ENCODE results near the gene GRIK3. TPM values are rescaled to one million over a fixed set of nuclear protein-coding genes. Genes with fewer than 3 reads are reported as not detected.

The GRIK3 gene
- total and polyA plus RNA-seq, 2 of the 8 experiments (the other 6 are each of a cell fraction or from before 2014, with no cell fraction given) = 2.1 to 3.4 TPM

GRCh38 chr1:36772647-36773495 is 261.4 kb downstream of the GRIK3 start:
- peak overlapping the region; percentile 36 for H3K4ac ChIP-seq (replicated peaks; ENCODE audit: insufficient read length, low read depth, low read length)
- no peak overlapping the region for H3K56ac ChIP-seq (replicated peaks; ENCODE audit: insufficient read length, low read depth, low read length)
- peak overlapping the region in 1 of 2 experiments; percentile 55; a peak in 3 of 4 replicates for H3K4me2 ChIP-seq (ENCODE audit: insufficient read depth in 1 of 2, low read depth in 2 of 2, low read length in 2 of 2)
- peak overlapping the region; percentile 8 for H4K91ac ChIP-seq (replicated peaks; ENCODE audit: insufficient read length, low read length)
- FAIRE-seq (no peak), DNase-seq (ENCODE audit: low read depth in 1 of 2, low spot score in 2 of 2) (no peak)
- H3K9ac ChIP-seq (replicated peaks in 1 of 4; ENCODE audit: extremely low read depth in 1 of 4, low read depth in 3 of 4, low read length in 3 of 4) = no peak overlapping the region
- H2BK12ac ChIP-seq (ENCODE audit: low read depth, low read length) = peak overlapping the region; percentile 96
- H2BK15ac ChIP-seq (ENCODE audit: low read length) = peak overlapping the region; percentile 100
- no peaks in the 10 kb centered on the region for H3K79me2 ChIP-seq (ENCODE audit: control insufficient read depth in 1 of 2, insufficient read depth in 2 of 2, low read length in 2 of 2)
- no peak overlapping the region for H3K27ac ChIP-seq (ENCODE audit: low read depth, low read length)
- H3K4me1 ChIP-seq (replicated peaks in 1 of 4; ENCODE audit: control insufficient read depth in 3 of 4, insufficient read depth in 4 of 4, low read length in 3 of 4) = peaks cover 19 to 38% (median 33%) of the 10 kb centered on the region in 4 experiments
- no peaks in the 10 kb centered on the region for H4K20me1 ChIP-seq (replicated peaks in 1 of 2; ENCODE audit: control insufficient read depth in 1 of 2, insufficient read depth in 2 of 2, low read length in 2 of 2)
- H3K79me1 ChIP-seq (ENCODE audit: low read depth, low read length) = no peaks in the 10 kb centered on the region
- H4K8ac ChIP-seq (ENCODE audit: extremely low read depth, insufficient read depth, low read length) = no peak overlapping the region
- POLR2A ChIA-PET (ENCODE audit: partially characterized antibody) = interaction anchor here (0.8 kb wide), 1 partner anchor 9 kb away, joined by 4 read pairs; no protein-coding TSS in a partner anchor
- H3K18ac ChIP-seq (ENCODE audit: extremely low read depth, low read length) = peak overlapping the region; percentile 96
- H3K23me2 ChIP-seq (ENCODE audit: low read depth, low read length) = no peaks in the 10 kb centered on the region; the same call in 1 of the 2 replicates
- no peak overlapping the region for H4K5ac ChIP-seq (ENCODE audit: insufficient read length, low read depth, low read length)
- H2BK120ac ChIP-seq (replicated peaks; ENCODE audit: low read depth, low read length) = no peak overlapping the region
- no peaks in the 10 kb centered on the region for H3K9me3 ChIP-seq (ENCODE audit: insufficient read depth in 2 of 2, low read depth in 1 of 2, low read length in 1 of 2)
- H3K27me3 ChIP-seq (replicated peaks in 1 of 4; ENCODE audit: control insufficient read depth in 3 of 4, extremely low read depth in 1 of 4, insufficient read depth in 3 of 4, low read length in 3 of 4) = no peaks in the 10 kb centered on the region; a peak in 2 of 7 replicates
- no peak overlapping the region for H3K23ac ChIP-seq (ENCODE audit: insufficient read length)
- H3K36me3 ChIP-seq (ENCODE audit: control insufficient read depth in 2 of 4, insufficient read depth in 4 of 4, low read length in 3 of 4) = no peaks in the 10 kb centered on the region
- H2BK20ac ChIP-seq (ENCODE audit: low read length) = peak overlapping the region; percentile 97
- H2AK5ac ChIP-seq (ENCODE audit: low read depth, low read length) = no peak overlapping the region
- no peak overlapping the region for H3K4me3 ChIP-seq (ENCODE audit: extremely low read depth in 1 of 4, insufficient read depth in 2 of 4, low read depth in 3 of 4, low read length in 4 of 4)
- H2BK5ac ChIP-seq (ENCODE audit: low read depth, low read length) = peak overlapping the region; percentile 78; the same call in 1 of the 2 replicates
- CTCF ChIA-PET (ENCODE audit: partially characterized antibody) = interaction anchor here (0.8 to 1.4 kb wide), 7 partner anchors 10 to 682 kb away, joined by 3 to 6 read pairs (median 3); no protein-coding TSS in a partner anchor
- no peak overlapping the region for H2AFZ ChIP-seq (ENCODE audit: low read length)
- no peak overlapping the region for H3K14ac ChIP-seq (ENCODE audit: insufficient read length)
- WGBS, 2 experiments (ENCODE audit: extremely low coverage in 1 of 2, insufficient coverage in 1 of 2, insufficient read length in 1 of 2, insufficient replicate concordance in 2 of 2, low coverage in 1 of 2, low lambda C conversion rate in 2 of 2, missing lambda C conversion rate in 1 of 2) = 88% methylated on average over 8 of the region's 8 CpGs; no CpG with 5 or more reads in 1 of the 2 experiments
- TF ChIP-seq HDAC6 (IDR thresholded peaks at IDR 0.05; ENCODE audit: low read depth, low read length) (no peak), POLR2A (IDR thresholded peaks at IDR 0.05; ENCODE audit: control extremely low read depth in 1 of 2, low read depth in 2 of 2, low read length in 2 of 2) (no peak), TCF12 (IDR thresholded peaks at IDR 0.05; ENCODE audit: low read depth, low read length) (no peak), SP4 (IDR thresholded peaks at IDR 0.05; ENCODE audit: low read length) (no peak), GABPA (IDR thresholded peaks at IDR 0.05; ENCODE audit: borderline replicate concordance, insufficient read depth, low read length) (no peak), RBBP5 (IDR thresholded peaks at IDR 0.05; ENCODE audit: borderline replicate concordance, low read depth, low read length) (no peak), KDM1A (IDR thresholded peaks at IDR 0.05; ENCODE audit: borderline replicate concordance, low read length) (no peak), RAD21 (IDR thresholded peaks at IDR 0.05 in 1 of 2, conservative IDR thresholded peaks at IDR 0.05 in 1 of 2; ENCODE audit: low read depth in 2 of 2, low read length in 2 of 2) (no peak), SRF (IDR thresholded peaks at IDR 0.05; ENCODE audit: low read depth, low read length) (no peak), SAP30 (IDR thresholded peaks at IDR 0.05; ENCODE audit: insufficient read depth, insufficient replicate concordance, low read length) (no peak), SIX5 (IDR thresholded peaks at IDR 0.05; ENCODE audit: low read depth, low read length) (no peak), TEAD4 (IDR thresholded peaks at IDR 0.05; ENCODE audit: low read depth, low read length) (no peak)
